ENCODE data around the gene WDR81.
"Not testable (repeated sequence)": the region's sequence is repeated elsewhere in the genome, so short reads cannot be mapped to it uniquely, and the experiment has no call there.

Gene WDR81

DNA sequence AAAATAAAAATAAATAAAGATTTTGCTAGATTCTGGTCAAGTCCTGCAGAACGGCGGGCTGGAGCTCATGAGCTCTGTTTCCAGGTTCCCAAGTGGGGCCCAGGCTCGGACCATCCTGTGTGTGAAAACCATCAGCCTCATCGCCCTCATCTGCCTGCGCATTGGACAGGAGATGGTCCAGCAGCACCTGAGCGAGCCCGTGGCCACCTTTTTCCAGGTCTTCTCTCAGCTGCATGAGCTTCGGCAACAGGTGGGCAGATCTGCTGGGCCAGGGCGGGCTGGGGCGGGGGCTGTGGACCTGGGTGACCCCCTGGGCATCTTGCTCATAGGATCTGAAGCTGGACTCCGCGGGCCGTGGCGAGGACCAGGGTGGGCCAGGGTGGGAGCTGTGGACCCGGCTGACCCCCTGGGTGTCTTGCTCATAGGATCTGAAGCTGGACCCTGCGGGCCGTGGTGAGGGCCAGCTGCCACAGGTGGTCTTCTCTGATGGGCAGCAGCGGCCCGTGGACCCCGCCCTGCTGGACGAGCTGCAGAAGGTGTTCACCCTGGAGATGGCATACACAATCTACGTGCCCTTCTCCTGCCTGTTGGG is 7.8 kb downstream of the WDR81 start:
- DNase-seq = no peak

DNA sequence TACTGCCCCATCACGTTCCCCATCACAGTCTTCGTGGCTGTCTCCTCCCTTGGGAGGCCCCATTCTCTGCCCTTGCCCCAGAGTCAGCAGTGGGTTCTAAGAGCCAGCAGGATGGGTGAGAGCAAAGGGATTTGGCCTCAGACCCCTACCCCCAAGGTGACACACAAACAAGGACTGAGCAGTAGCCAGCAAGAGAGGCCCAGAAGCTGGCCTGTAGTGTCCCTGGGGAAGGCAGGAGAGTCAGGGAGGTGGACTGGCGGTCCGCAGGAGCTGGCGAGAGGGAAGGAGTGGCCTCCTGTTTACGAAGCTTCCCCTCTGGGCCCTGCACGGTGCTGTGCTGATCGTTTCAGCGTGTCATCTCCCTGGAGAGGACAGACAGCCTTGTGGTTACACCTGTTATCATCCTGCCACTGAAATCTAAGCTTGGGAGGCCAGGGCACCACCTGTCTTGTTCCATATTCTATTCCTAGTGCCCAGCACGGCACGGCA is 8.4 kb downstream of the WDR81 start:
- no peak for DNase-seq

DNA sequence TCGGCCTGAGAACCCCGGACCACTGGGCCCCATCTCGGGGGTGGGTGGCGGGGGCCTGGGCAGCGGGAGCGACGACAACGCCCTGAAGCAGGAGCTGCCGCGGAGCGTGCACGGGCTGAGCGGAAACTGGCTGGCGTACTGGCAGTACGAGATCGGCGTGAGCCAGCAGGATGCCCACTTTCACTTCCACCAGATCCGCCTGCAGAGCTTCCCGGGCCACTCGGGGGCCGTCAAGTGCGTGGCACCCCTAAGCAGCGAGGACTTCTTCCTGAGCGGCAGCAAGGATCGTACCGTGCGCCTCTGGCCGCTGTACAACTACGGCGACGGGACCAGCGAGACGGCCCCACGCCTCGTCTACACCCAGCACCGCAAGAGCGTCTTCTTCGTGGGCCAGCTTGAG is 9.3 kb downstream of the WDR81 start:
- no peak for DNase-seq

DNA sequence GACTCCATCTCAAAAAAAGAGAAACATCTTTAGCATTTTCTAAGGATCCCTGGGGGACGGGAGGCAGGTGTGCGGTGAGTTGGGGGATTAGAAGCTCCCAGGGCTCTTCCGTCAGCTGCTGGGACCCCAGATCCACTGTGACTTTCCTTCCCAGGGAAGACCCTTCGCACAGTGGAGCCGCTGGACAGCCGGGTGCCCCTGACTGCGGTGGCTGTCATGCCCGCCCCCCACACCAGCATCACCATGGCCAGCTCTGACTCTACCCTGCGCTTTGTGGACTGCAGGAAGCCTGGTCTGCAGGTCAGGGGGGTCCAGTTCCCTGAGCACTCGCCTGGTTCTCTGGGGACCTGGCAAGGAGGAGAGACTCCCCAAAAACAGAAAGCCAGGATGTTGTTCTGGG is 10.9 kb downstream of the WDR81 start:
- no peak for DNase-seq

DNA sequence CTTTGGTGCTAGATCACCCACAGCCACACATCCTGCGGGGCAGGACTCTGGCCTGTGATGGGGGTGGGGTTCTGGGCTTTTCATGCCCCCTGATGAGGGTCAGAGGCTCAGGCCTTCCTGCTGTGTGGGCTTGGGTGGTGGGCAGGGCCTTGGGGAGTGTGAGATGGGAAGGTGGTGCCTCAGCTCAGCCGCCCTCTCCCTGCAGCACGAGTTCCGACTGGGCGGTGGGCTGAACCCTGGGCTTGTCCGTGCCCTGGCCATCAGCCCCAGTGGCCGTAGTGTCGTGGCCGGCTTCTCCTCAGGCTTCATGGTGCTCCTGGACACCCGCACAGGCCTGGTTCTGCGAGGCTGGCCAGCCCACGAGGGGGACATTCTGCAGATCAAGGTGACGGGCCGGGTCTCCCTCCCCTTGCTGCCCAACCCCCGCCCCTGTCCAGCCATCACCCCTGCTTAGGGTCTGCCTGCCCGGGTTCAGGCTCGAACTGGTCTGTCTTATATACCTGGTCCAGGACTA is 11.4 kb downstream of the WDR81 start:
- no peak for DNase-seq

DNA sequence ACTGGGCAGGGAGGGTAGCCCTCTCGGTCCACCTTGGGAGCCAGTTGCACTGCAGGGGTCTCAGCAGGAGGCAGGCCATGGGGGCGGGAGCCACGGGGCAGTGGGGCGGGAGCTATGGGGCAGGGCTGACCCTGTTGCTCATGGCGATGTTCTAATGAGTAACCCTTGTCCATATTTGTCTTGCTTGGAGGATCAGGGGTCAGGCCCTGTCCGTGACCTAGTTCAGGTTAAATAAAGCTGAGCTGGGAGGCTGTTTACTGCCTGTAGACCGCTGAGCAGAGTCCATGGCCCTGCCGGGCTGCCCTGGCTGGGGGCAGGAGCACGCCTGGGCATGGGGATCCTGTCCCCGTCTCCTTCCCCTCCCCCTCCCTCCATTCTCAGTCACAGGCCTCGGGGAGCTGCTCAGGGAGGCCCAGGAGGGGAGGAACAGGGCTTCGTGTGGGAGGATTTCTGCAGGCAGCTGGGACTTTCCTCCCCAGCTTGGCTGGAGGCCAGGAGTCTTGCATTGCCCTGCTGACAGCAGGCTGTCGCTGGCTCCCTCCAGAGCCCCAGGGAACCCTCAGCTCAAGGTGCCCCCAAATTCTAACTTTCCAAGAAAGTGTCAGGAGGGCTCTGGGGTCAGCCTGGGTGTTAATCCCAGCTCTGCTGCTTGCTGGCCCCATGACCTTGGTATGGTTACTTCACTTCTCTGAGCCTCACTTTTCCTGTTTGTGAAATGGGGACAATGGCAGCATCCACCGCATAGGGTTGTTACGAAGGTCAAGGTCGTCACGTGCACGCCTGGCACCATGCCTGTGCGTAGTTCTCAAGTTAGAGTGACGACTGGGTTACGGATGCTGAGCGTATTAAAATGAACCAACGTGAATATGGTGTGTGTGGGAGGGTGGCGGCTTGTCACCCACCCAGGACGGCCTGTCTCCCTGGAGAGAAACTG is 12.1 kb downstream of the WDR81 start:
- DNase-seq = no peak

DNA sequence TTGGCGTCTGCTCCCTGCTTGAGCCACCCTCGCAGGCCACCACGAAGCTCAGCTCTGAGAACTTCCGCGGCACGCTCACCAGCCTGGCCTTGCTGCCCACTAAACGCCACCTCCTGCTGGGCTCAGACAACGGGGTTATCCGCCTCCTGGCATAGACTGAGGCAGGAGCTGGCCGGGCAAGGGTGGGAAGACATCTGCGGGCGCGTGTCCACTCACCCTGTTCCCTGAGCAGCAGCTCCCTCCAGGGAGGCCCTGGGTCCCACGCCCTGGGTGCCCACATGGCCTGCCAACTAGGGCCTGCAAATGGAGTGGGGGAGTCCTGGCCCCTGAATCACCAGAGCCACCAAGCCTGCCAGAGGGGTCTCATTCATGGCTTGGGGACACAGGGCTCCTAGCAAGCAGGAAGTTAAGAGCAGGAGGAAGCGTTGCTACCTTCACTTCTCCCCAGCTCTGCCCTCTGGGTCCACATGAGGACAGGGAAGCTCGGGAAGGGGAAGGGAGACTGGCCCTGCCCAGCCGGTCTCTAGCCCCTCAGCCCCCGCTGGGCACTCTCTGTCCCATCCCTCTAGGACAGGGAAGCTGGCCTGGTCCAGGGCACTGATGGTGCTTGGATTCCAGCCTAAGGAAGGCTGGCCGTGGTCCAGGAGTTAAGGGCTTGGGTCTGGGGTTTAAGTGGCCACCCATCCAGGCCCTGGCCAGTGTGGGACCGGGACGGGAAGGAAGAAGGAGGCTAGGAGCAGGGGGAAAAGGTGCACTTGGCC is 13.2 kb downstream of the WDR81 start:
- no peak for DNase-seq

DNA sequence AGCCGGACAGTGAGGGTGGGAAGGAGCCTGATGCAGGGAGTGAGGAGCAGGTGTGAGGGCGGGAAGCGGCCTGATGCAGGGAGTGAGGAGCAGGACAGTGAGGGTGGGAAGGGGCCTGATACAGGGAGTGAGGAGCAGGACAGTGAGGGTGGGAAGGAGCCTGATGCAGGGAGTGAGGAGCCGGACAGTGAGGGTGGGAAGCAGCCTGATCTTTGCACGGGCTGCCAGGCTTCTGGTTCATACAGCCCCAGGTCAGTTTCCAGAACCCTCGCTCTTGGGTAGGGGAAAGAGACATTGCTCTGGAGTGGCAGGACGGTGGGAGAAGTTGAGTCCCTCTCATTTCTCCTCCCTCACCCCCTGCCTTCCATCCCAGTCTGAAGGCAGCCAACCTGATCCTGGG is 17.4 kb downstream of the WDR81 start:
- not testable (repeated sequence) for DNase-seq

DNA sequence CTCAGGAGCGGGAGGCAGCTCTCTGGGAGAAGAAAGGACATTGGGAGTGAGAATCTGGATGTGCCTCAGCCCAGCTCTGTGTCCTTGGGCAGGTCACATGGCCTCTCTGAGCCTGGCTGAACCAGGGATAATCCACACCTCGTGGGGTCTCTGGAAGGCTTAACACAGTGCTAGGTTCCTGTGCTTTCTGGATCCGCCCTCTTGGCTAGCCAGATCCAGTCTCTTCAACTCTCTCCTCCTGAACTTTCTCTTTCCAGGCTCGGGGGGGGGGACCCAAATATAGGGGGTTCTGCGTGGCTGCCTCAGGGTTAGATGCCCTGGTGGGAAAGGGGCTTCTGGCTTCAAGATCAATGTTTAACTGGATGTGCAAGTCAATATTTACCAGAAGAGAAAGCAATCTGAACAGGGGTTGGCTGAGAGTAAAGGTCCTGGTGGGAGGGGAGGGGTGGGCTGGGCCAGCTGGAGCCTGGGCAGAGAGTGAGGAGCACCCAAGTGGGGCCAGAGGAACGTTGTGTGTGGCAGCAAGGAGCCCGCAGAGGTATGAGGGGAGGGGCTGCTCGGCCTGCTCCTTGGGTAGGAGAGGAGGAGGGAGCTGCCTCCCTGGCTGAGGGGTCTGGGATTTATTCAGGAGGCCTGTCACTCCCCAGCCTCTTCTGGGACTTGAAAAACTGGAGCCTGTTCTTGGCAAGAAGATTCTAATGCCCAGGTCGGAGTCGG is 18.0 kb downstream of the WDR81 start, which contains the start of gene SERPINF2:
SERPINF2 (plus strand) TSS at position 501 of the 717 bp plus-strand sequence. CDS start 2,125 bp downstream, outside the sequence.
- DNase-seq = no peak

DNA sequence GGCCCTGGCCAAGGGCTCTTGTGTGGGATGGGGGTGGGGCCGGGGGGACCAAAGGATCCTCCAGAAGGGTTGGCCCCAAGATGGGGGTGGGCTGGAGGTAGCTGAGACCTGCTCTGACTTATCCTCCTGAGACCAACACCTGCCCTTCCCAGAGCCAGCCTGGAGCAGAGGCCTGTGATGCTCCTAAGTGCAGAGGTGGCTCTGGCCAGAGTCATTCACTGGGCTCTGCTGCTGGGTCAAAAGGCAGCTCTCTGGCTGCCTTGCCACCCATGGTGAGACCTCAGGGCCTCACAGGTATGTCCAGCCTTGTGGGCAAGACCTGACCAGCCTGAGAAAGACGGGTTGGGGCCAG is 18.6 kb downstream of the WDR81 start:
- DNase-seq = no peak

DNA sequence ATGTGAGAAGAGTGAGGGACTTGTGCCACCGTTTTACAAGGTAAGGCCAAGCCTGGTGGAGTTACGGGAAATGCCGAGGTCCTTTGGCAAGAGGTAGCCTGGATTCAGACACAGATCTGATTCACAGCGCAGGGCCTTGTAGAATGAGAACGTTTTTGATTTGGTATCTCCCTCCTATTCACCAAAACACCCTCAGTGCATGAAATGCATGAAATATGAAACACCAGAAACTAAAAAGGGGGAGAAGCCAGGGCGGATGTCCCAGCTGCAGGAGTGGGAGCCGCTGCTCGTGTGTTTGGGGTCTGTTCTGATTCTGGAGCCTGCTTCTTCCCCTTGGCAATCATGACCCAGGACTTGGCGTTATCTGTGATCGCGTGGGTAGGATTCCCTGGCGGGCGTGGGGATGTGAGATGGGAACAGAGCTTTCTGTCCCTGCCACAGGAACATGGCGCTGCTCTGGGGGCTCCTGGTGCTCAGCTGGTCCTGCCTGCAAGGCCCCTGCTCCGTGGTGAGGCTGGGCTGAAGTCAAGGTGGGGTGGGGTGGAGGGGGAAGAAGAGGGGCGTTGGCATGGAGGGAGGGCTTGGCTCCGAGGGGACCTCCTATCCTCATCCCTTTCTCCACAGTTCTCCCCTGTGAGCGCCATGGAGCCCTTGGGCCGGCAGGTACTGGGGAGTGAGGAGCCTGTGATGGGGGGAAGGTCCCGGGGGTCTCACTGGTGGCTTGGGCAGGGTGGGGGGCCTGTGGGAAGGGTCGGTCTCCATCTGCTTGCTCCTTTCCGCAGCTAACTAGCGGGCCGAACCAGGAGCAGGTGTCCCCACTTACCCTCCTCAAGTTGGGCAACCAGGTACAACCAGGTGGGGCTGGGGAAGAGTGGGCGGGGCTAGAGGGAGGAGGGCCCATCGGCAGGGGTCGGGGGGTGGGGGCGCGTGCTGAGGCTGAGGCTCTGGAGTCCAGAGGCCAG is 20.3 kb downstream of the WDR81 start:
- DNase-seq = no peak

DNA sequence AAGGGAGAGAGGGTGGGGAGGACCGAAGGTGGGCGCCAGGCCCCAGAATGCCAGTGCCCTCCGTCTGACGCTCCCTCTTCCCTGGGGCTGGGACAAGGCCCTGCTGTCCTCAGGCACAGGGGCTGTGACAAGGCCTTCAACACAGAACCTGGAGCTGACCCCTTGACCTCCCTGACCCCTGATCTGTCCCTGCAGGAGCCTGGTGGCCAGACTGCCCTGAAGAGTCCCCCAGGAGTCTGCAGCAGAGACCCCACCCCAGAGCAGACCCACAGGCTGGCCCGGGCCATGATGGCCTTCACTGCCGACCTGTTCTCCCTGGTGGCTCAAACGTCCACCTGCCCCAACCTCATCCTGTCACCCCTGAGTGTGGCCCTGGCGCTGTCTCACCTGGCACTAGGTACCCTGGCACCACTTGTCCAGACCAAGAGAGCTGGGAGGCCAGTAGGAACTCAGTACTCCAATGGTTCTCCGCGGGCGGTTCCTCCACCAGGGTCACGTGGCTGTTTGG is 21.1 kb downstream of the WDR81 start:
- DNase-seq = no peak

DNA sequence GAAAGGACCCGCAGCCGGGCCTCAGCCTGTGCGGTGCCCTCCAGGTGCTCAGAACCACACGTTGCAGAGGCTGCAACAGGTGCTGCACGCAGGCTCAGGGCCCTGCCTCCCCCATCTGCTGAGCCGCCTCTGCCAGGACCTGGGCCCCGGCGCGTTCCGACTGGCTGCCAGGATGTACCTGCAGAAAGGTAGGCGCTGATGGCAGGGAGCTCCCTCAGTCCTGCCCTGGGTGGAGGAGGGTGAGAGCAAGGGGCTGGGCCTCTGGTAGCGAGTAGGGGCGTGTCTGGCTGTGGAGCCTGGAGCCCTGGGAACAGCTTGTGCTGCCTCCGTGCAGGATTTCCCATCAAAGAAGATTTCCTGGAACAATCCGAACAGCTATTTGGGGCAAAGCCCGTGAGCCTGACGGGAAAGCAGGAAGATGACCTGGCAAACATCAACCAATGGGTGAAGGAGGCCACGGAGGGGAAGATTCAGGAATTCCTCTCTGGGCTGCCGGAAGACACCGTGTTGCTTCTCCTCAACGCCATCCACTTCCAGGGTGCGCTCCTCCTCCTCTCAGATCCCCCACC is 22.6 kb downstream of the WDR81 start:
- DNase-seq = no peak

DNA sequence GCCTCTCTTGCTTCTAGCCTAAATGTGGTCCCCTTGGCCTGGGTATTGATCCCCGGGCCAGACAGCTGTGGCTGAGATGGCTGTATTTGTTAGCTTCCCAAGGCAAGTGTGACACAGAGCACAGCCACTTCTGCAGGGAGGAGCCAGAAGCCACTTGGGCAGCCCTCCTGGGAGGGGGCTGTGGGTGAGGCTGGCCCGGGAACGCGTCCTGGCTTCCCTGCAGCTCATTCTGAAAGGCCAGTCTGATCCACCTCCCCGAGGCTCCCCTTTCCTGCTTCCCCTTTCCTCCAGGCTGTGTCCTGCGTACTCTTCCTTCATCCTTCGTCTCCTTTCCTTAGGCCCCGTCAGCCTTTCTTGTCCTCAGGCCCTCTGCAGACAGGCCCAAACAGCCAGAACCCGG is 26.1 kb downstream of the WDR81 start:
- no peak for DNase-seq

DNA sequence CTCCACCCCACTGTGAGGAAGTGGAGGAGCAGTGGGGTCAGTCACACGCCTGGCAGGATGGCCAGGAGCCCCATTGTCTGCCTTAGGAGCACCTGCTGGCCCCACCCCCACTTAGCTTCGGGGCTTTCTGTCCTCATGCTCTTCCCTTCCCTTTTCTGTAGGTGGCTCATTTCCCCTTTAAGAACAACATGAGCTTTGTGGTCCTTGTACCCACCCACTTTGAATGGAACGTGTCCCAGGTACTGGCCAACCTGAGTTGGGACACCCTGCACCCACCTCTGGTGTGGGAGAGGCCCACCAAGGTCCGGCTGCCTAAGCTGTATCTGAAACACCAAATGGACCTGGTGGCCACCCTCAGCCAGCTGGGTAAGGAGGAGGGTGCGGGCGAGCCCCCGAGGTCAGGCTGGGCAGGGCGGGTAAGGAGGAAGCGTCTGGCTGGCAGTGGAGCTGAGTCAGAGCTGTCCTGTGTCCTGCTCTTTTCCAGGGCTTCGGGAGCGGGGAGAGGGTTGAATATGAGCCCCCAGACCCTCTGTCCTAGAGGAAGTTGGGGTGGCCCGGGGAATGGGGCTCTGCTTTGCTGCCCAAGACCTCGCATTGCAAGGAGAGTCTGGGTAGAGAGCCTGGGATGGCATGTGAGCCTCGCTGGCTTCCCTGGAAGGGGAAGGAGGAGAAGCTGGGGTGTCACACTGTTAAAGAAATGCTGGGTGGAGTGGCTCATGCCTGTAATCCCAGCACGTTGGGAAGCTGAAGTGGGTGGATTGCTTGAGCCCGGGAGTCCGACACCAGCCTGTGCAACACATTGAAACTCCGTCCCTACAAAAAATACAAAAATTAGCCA is 28.1 kb downstream of the WDR81 start:
- peak; percentile 13 to 19 for DNase-seq

DNA sequence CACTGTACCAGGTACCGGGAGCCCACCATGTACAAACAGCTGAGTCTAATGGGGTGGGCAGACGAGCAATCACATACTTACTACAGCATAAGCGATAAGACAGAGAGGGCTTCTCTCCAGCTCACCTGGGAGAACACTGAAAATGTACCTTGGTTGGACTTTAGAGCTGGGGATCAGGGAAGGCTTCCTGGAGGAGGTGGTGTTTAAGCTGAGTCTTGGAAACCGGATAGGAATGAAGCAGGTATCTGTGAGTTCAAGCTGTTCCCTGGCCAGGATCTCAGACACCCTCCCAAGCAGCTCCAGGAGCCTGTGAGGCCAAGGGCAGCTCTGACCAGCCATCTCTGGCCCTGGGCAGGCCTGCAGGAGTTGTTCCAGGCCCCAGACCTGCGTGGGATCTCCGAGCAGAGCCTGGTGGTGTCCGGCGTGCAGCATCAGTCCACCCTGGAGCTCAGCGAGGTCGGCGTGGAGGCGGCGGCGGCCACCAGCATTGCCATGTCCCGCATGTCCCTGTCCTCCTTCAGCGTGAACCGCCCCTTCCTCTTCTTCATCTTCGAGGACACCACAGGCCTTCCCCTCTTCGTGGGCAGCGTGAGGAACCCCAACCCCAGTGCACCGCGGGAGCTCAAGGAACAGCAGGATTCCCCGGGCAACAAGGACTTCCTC is 29.4 kb downstream of the WDR81 start:
- no peak for DNase-seq

DNA sequence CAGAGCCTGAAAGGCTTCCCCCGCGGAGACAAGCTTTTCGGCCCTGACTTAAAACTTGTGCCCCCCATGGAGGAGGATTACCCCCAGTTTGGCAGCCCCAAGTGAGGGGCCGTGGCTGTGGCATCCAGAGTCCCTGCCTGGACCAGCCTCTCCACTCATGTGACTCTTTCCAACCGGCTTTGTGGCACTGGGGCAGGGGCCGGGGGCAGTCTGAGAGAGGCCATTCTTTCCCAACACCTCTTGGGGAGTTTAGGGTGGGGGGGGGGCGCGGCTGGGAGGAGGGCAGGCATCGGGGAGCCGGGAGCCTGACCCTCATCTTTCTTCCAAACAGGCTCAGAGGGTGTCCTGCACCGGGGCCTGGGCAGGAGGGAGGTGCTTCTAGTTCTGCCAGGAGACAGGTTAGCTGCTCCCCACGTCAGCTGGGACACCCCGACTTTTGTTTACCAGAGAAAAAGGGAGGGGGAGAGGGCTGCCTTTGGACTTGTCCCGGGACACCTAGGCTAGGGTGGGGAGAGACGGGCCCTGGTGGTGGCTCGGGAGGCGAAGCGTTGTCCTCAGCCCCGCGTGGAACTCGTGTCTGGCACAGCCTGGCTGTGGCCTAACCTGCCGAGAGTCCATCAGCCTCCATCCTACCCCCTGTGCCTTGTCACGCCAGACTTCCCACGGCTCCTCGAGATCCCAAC is 30.1 kb downstream of the WDR81 start:
- no peak for DNase-seq

DNA sequence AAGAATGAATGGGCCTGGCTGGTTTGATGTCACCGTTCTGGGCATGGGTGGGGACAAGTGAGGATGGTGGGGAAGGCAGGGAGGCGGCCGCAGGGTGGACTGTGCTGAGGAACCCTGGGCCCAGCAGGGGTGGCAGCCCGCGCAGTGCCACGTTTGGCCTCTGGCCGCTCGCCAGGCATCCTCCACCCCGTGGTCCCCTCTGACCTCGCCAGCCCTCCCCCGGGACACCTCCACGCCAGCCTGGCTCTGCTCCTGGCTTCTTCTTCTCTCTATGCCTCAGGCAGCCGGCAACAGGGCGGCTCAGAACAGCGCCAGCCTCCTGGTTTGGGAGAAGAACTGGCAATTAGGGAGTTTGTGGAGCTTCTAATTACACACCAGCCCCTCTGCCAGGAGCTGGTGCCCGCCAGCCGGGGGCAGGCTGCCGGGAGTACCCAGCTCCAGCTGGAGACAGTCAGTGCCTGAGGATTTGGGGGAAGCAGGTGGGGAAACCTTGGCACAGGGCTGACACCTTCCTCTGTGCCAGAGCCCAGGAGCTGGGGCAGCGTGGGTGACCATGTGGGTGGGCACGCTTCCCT is 30.8 kb downstream of the WDR81 start:
- DNase-seq = no peak

Measured in AML-193 (cell line).